GM19438 (cell line): ENCODE measurements around the gene FAM169A.
"Not testable (repeated sequence)": the region's sequence is repeated elsewhere in the genome, so short reads cannot be mapped to it uniquely, and the experiment has no call there.

ENCODE experiments used
- ATAC-seq: cut with Tn5 transposase; IDR thresholded peaks from one replicate; pipeline ENCODE4 v1.9.1; 2021; ENCODE audit warnings: low read depth; ENCODE audit not compliant: unreplicated experiment

FAM169A gene

GRCh38 chr5:74810915-74811314, 55.3 kb downstream of the FAM169A start:
- no peak for ATAC-seq

GRCh38 chr5:74801941-74802340, 64.2 kb downstream of the FAM169A start:
- no peak for ATAC-seq

DNA sequence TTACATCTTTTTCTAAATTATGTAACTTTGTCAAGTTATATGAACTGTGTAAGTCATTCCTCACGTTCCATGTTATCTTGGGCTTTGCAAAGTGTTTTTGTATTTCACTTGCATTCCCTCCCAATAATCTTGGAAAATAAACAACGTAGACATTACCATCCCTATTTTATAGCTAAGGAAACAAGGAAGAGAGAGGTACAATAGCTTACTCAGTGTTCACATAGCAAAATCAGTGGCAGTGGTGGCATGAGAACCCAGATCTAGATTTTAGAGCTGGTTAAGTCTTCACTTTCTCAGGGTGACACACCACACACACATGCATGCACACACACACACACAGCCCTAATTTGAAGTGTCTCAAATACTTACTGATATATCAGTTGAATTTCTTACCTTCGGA, 65.0 kb downstream of the FAM169A start:
- no peak for ATAC-seq

DNA sequence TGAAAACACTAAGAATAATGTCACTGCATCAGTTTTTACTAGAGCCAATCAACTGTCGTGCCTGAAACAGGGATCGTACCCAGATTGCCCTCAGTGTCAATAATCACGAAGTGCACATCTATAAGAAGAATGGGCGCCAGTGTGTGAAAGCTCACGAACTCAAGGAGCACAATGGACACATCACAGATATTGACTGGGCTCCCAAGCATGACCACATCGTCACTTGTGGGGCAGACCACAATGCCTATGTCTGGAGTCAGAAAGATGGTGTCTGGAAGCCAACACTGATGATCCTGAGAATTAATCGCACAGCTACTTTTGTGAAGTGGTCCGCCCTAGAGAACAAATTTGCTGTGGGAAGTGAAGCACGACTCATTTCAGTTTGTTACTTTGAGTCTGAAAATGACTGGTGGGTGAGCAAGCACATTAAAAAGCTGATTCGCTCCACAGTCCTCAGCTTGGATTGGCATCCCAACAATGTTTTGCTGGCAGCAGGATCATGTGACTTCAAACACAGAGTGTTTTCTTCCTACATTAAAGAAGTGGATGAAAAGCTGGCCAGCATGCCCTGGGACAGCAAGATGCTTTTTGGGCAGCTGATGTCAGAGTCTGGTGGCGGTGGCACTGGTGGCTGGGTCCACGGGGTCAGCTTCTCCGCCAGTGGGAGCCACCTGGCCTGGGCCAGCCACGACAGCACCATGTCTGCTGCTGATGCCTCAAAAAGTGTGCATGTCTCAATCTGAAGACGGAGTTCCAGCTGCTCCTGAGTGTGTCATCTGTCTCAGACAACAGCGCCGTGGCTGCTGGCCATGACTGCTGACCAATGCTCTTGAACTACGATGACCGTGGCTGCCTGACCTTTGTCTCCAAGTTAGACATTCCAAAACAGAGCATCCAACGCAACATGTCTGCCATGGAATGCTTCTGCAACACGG, 66.9 kb downstream of the FAM169A start:
- ATAC-seq, result no peak

- ATAC-seq, result not testable (repeated sequence)
Observed at GRCh38 chr5:74791669-74792068, 74.5 kb downstream of the FAM169A start.

- ATAC-seq, result no peak
Observed at GRCh38 chr5:74787424-74787823, 78.8 kb downstream of the FAM169A start.

GRCh38 chr5:74786851-74787250, 79.3 kb downstream of the FAM169A start:
- no peak for ATAC-seq

GRCh38 chr5:74778609-74779008, 87.6 kb downstream of the FAM169A start:
- ATAC-seq, result no peak

DNA sequence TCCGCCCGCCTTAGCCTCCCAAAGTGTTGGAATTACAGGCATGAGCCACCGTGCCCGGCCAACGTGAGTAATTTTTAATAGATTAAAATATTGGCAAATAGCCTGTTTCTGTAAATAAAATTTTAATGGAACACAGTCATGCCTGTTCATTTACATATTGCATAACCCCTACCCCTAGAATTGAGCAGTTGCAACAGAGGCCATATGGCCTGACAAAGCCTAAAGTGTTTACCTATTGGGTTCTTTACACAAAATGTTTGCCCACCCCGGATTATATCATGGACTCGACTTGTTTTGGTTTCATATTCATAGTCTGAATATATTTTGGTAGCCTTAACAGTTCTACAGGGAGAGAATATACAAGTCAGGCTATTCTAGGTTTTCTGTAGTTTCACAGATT, 93.8 kb downstream of the FAM169A start:
- ATAC-seq, result no peak

GRCh38 chr5:74767579-74767913, 98.6 kb downstream of the FAM169A start:
- ATAC-seq, result peak; percentile 20

DNA sequence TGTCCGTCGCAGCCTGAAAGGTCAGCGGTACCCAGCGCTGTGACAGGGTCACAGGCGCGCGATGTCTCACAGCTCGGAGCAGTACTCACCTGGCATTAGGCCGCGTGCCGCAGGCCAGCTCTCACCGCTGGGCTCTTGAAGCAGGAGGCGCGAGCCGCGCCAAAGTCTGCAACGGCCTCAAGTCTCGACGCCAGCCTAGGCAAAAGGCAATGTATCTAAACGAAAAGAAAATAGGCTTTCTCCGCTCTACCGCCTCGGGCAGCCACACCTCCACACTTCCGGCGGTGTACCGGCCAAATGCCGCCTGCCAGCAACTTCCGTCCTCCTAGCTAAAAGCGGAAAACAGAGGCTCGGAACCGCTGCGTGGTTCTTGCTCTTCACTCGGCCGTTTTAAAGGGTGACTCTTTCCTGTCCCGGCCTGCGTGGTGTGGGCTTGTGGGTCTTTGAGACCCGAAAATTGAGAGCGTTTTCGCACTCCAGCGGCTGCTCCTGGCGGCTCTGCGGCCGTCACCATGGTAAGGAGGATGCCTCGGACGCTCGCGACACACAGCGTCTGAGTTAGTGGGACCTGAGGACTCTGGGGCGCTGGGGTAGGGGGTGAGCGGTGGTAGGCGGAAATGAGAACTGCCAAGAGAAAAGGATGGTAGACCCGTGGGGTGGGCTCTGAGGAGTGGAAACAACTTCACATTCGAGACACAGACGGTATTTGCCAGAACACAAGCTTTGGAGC, 99.2 kb downstream of the FAM169A start, which contains the start of the genes GFM2 and NSA2:
Gene GFM2 (minus strand): TSS at position 269 of the 730 bp plus-strand sequence. CDS start 3,375 bp downstream, outside the sequence.
Gene NSA2 (plus strand): TSS at position 401 of the 730 bp plus-strand sequence. CDS start 112 bp downstream, at position 513.
- peak; percentile 83 for ATAC-seq

- ATAC-seq, result peak; percentile 45
Observed at GRCh38 chr5:74766418-74766848, 99.8 kb downstream of the FAM169A start.

DNA sequence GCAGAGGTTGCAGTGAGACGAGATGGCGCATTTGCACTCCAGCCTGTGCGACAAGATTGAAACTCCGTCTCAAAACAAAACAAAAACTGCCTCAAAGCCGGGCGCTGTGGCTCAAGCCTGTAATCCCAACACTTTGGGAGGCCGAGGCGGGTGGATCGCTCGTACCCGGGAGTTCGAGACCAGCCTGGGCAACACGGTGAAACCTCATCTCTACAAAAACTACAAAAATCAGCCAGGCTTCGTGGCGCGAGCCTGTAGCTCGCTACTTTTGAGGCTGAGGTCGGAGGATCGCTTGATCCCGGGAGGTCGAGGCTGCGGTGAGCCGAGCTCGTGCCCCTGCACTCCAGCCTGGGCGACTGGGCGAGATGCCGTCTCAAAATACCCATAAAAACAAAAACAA, 100.3 kb downstream of the FAM169A start:
- ATAC-seq, result no peak

DNA sequence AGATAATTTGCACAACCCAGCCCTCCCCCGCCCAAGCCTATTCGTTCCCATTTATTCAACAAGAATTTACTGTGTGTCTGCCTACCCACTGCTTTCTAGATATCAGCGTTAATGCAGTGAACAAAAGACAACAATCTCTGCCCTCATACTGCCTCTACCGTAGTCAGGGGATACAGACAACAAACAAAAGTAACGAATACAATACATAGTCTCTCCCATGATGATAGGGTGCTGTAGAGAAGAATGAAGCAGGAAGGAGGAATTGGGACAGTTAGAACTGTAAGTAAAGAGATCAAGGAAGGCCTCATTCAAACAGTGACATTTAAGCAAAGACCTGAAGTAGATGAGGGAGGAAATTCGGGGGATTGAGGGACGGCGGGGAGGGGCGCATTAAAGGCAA, 101.0 kb downstream of the FAM169A start:
- no peak for ATAC-seq

DNA sequence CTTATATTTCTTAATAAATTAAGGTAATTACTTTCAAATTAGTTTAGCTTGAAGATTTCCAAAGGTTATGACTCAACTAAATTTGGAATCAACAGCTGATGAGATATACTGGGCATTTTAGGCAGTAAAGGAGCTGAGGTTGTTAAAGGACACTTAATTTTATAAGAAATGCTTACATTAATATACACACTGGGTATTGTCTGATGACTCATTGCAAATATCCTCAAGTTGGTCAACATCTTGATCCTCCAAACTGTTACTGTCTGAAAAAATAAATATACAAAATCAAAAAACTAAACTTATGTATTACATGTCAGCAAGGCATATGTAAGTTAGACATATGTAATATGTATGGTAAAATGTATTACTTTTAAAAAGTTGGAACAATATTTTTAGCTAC, 102.7 kb downstream of the FAM169A start:
- no peak for ATAC-seq

DNA sequence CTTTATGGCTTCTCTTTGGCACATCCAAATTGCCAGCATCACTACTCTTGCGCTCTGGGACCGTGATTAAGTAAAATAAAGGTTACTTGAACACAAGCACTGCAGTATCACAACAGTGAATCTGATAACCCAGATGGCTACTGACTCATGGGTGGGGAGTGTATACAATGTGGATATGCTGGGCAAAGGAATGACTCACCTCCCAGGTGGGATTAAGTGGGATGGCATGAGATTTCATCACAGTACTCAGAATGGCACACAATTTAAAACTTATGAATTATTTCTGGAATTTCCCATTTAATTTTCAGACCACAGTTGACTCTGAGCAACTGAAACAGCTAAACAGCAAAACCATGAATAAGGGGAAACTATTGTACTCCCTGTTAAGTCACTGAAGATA, 103.6 kb downstream of the FAM169A start:
- no peak for ATAC-seq

- no peak for ATAC-seq
Observed at GRCh38 chr5:74761241-74761640, 104.9 kb downstream of the FAM169A start.

DNA sequence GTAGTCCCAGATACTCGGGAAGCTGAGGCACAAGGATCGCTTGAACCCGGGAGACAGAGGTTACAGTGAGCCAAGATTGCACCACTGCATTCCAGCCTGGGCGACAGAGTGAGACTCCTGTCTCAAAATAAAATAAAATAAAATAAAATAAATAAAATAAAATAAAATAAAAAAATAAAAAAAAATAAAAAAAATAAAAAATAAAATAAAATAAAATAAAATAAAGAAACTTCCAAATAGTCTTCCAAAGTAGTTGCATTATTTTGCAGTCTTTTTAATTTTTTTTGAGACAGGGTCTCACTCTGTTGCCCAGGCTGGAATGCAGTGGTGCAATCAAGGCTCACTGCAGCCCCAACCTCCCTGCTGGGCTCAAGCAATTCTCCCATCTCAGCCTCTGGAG, 117.4 kb downstream of the FAM169A start:
- ATAC-seq, result not testable (repeated sequence)

DNA sequence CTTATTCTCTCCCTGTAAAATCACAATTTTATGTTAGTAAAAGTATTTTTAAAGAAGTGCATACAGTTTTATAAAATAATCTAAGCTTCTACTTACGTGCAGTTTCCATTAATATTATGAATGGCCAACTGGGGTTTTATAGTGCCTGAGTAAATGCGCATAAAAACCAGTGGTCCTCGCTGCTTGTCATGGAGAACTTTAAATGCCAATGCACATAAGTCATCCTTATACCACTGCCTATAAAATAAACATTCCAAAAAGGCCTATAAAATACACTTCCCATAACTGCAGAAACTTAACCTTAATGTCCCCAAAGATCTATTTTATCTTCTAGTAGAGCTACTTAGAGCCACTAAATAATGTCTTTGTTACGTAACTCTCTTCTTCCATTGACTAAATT, 127.8 kb downstream of the FAM169A start:
- ATAC-seq, result no peak

GRCh38 chr5:74736759-74737158, 129.4 kb downstream of the FAM169A start:
- ATAC-seq, result no peak
